MCF 10A (cell line): ENCODE data around the gene FLYWCH1. TPM values are rescaled to one million over a fixed set of nuclear protein-coding genes. Genes with fewer than 3 reads are reported as not detected.
A peak's percentile ranks its signal among the peaks of the same experiment; 100 is the strongest.
"Not testable (repeated sequence)": the region's sequence is repeated elsewhere in the genome, so short reads cannot be mapped to it uniquely, and the experiment has no call there.

Experiments used
- BruUV-seq: library from RNA; stranded (reverse); fragments of 400-500 nt; replicated peaks from 2 replicates; lab custom pipeline; 2021; lab: Mats Ljungman, UMichigan
- CTCF ChIA-PET: fragments of 300-600 bp; sonication (Branson Sonifier 250); formaldehyde crosslinking; extraction: SDS; loops from one replicate; lab custom pipeline; 2021; ENCODE audit warnings: antibody characterized with exemption, inconsistent platforms; lab: Yijun Ruan, JAX
- POLR2A ChIA-PET: fragments of 300-600, 350-650 bp; sonication (Branson Sonifier 250); formaldehyde crosslinking; extraction: SDS; loops from one replicate; lab custom pipeline; 2020; ENCODE audit warnings: antibody characterized with exemption, inconsistent platforms; lab: Yijun Ruan, JAX
- DNase-seq: peaks from one replicate; pipeline ENCODE4 v3.0.0-alpha.2; 2018; ENCODE audit not compliant: unreplicated experiment
- H3K27ac Mint-ChIP-seq: one replicate; pipeline ENCODE4 v1.8.0; 2022; ENCODE audit warnings: mild to moderate bottlenecking, low read depth, mixed read lengths; ENCODE audit not compliant: unreplicated experiment
- H3K27me3 Mint-ChIP-seq: one replicate; pipeline ENCODE4 v1.8.0; 2022; ENCODE audit warnings: mixed read lengths; ENCODE audit not compliant: insufficient read depth, unreplicated experiment
- H3K36me3 Mint-ChIP-seq: one replicate; pipeline ENCODE4 v1.8.0; 2022; ENCODE audit warnings: mild to moderate bottlenecking, moderate library complexity, mixed read lengths; ENCODE audit not compliant: insufficient read depth, unreplicated experiment
- H3K4me1 Mint-ChIP-seq: one replicate; pipeline ENCODE4 v1.8.0; 2022; ENCODE audit warnings: mixed read lengths; ENCODE audit not compliant: insufficient read depth, unreplicated experiment
- H3K4me3 Mint-ChIP-seq: one replicate; pipeline ENCODE4 v1.8.0; 2022; ENCODE audit warnings: mild to moderate bottlenecking, moderate library complexity, mixed read lengths; ENCODE audit not compliant: unreplicated experiment
- H3K9me3 Mint-ChIP-seq: one replicate; pipeline ENCODE4 v1.8.0; 2022; ENCODE audit warnings: mixed read lengths; ENCODE audit not compliant: unreplicated experiment
- CTCF ChIP-seq: fragments of 200-600 bp; IDR thresholded peaks from one replicate; pipeline ENCODE4 v1.8.0; 2022; ENCODE audit warnings: antibody characterized with exemption, mild to moderate bottlenecking; ENCODE audit not compliant: unreplicated experiment
- intact Hi-C: fragments of 100-400 bp; cut with micrococcal nuclease; formaldehyde crosslinking; loops from 2 replicates; pipeline ENCODE4 v1.14.1; 2022
- total RNA-seq: library from RNA; stranded (reverse); gene quantifications from 2 replicates; pipeline ENCODE4 v1.2.3, GENCODE V29; 2022

Gene FLYWCH1
- total RNA-seq, 1 experiment from 2014 or later: 76.3 TPM

DNA sequence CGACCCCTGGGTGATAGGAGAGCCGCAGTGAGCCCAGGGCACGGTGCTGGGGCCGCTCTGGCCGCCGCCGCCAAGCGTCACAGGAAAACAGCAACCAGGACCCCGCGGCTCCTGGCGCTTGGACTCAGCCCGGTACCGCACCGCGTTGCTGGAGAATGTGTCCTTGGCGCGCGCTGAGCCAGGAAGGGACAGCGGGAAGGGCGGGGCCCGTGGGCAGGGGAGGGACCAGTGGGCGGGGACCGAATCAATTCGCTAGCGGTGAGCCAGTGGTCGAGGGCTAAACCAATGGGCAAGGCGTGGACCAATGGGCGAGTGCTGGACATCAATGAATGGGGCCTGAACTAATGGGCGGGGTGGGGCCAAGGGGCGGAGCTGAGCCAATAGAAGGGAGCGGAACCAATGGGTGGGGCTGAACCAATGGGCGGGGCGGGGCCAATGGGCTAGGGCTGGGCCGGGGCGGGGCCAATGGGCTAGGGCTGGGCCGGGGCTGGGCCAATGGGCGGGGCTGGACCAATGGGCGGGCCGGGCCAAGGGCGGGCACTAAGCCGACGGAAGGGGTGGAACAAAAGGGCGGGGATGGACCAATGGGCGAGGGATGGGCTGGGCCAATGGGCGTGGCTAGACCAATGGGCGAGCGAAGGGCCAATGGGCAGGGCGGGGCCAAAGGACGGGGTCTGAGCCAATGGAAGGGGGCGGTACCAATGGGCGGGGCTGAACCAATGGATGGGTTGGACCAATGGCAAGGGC is 6.3 kb upstream of the FLYWCH1 start:
- no peaks in the 10 kb centered on the region for H3K9me3 Mint-ChIP-seq
- no peaks in the 10 kb centered on the region for H3K27me3 Mint-ChIP-seq
- H3K4me1 Mint-ChIP-seq: peaks cover 17% of the 10 kb centered on the region
- CTCF ChIA-PET: interaction anchor here (1.2 to 3.8 kb wide), 3 partner anchors 11 to 18 kb away, joined by 4 to 22 read pairs (median 18); no protein-coding TSS in a partner anchor
- intact Hi-C loops: loop anchor here (2.0 to 5.0 kb wide), 2 partner anchors 21 to 68 kb away; no protein-coding TSS in a partner anchor
- H3K4me3 Mint-ChIP-seq: peak overlapping the region; percentile 84
- POLR2A ChIA-PET: interaction anchor here (0.6 to 3.3 kb wide), 18 partner anchors 10 to 941 kb away, joined by 3 to 25 read pairs (median 4); partner anchors contain the start of genes FLYWCH2, KCTD5, PKMYT1 and RPS2
- peaks cover 11% of the 10 kb centered on the region for H3K36me3 Mint-ChIP-seq
- peak; percentile 99 for DNase-seq
- no TSS peak for BruUV-seq
- peak overlapping the region; percentile 91 for H3K27ac Mint-ChIP-seq
- TF ChIP-seq CTCF: no peak

DNA sequence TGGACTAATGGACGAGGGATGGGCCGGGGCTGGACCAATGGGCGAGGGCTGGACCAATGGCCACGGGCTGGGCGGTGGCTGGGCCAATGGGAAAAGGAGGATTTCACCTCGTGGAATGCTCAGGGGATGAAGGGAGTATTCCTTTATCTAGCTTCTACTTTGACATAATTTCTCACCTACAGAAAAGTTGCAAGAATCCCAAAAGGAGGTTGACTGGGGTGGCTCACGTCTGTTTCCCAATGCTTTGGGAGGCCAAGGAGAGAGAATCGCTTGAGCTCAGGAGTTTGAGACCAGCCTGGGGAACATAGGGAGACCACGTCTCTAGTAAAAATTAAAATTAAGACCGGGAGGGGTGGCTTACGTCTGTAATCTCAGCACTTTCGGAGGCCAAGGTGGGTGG is 5.7 kb upstream of the FLYWCH1 start:
- POLR2A ChIA-PET: interaction anchor here (0.6 to 3.3 kb wide), 19 partner anchors 9 to 941 kb away, joined by 3 to 25 read pairs (median 4); partner anchors contain the start of genes FLYWCH2, KCTD5, PKMYT1 and RPS2
- H3K27ac Mint-ChIP-seq: peak overlapping the region; percentile 91

DNA sequence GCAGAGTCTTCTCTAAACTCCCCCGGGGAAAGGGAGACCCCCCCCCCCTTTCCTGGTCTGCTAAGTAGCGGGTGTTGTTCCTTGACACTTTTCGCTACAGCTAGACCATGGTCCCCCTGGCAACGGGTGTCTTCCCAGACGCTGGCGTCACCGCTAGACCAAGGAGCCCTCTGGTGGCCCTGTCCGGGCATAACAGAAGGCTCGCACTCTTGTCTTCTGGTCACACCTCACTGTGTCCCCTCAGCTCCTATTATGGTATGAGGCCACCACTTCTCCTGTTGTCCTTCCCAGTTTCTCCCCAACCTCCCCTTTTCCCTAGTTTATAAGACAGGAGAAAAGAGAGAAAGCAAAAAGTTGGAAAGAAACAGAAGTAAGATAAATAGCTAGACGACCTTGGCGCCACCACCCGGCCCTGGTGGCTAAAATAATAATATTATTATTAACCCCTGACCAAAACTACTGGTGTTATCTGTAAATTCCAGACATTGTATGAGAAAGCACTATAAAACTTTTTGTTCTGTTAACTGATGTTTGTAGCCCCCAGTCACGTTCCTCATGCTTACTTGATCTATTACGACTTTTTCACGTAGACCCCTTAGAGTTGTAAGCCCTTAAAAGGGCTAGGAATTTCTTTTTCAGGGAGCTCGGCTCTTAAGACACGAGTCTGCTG is 4.5 kb upstream of the FLYWCH1 start:
- ChIA-PET CTCF (interaction anchor here (0.6 to 3.8 kb wide), 11 partner anchors 9 to 233 kb away, joined by 3 to 22 read pairs (median 4); no protein-coding TSS in a partner anchor), POLR2A (interaction anchor here (1.3 to 3.3 kb wide), 3 partner anchors 8 to 154 kb away, joined by 3 to 25 read pairs (median 9); partner anchors contain the start of gene SRRM2)
- intact Hi-C loops: loop anchor here (5.0 kb wide), 1 partner anchor 70 kb away; no protein-coding TSS in a partner anchor
- DNase-seq: peak; percentile 52
- not testable (repeated sequence) for H3K9me3 Mint-ChIP-seq, H3K4me3 Mint-ChIP-seq, BruUV-seq, H3K27me3 Mint-ChIP-seq
- Mint-ChIP-seq H3K27ac (peak overlapping the region; percentile 91), H3K36me3 (peaks cover 11% of the 10 kb centered on the region), H3K4me1 (peaks cover 21% of the 10 kb centered on the region)
- TF ChIP-seq CTCF: peak; percentile 45

More for the DNA sequence above, 5.7 kb upstream of the FLYWCH1 start:
- BruUV-seq: no TSS peak
- Mint-ChIP-seq H3K9me3 (no peaks in the 10 kb centered on the region), H3K36me3 (peaks cover 11% of the 10 kb centered on the region), H3K4me1 (peaks cover 17% of the 10 kb centered on the region), H3K27me3 (no peaks in the 10 kb centered on the region), H3K4me3 (peak overlapping the region; percentile 84)
- intact Hi-C loops: loop anchor here (2.0 to 5.0 kb wide), 2 partner anchors 21 to 69 kb away; no protein-coding TSS in a partner anchor
- CTCF ChIA-PET: interaction anchor here (0.6 to 3.8 kb wide), 4 partner anchors 10 to 223 kb away, joined by 3 to 22 read pairs (median 11); no protein-coding TSS in a partner anchor
- no peak for DNase-seq
- no peak for TF ChIP-seq CTCF
